Measurements from ENCODE around the gene DCAF17. TPM values are rescaled to one million over a fixed set of nuclear protein-coding genes. Genes with fewer than 3 reads are reported as not detected.

The DCAF17 gene
- total RNA-seq, 1 donor from 2014 or later: 23.1 TPM

DNA sequence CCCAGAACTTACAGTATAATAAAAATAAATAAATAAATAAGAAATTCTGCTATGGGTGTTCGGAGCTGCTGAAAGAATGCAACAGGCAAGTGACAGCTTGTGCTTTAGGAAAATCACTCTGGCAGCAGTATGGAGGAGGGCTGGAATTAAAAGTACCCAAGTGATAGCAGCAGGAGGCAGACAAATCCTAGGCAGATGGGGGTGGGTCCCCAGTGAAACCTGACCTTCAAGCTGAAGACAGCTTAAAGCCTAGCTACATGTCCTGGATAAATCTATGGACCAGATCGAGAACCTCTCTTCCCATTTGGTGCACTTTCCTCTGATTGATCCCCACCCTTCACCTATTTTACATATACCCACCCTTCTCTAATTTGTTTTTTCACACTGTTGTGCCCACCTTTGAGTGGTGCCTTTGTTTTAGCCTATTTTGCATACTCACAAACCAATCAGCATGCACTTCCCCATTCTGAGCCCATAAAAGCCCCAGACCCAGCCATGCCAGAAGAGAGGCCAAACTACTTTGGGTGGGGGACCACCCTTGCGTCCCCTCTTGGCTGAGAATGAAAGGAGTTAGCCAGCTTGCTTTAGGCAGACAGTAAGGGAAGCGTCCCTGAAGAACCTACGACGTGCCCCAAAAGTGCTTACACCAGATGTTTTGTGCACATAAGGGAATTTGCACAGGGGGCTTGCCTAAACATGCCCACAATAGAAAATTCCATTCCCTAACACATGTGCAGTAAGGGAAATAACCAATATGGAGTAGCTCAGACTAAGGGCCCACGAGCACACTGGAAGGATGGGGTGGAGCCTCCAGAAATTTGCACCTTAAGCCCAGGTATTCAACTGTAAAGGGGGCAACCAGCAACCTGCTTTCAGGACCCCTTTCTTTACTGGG lies 3.3 kb upstream of the DCAF17 start:
- no peak overlapping the region for H3K4me3 Mint-ChIP-seq
- POLR2A ChIA-PET: interaction anchor here (0.7 to 1.0 kb wide), 2 partner anchors 19 to 413 kb away, joined by 3 to 4 read pairs; no protein-coding TSS in a partner anchor

DNA sequence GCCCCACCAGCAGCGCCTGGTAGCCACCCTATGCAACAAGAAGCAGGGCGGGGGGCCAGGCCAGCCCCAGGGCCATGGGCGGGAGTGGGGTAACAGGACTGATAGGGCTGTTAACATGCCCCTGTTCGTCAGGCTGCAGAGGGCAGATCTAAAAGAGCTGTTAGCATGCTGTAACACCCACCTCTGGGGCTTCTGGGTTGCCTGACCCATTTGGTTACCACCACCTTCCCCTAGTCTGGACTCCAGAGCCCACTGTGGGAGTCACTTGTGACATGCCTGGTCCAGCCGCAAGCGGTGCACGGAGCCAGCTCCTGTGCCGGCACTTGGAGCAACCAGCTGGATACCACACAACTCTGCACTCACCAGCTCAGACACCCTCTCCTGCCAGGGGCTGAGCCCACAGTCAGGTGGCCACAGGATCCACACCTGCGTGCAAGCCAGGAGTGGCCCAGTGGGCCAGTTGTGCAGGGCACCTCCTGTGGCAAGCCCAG lies 2.3 kb upstream of the DCAF17 start:
- Mint-ChIP-seq H3K27me3 (no peaks in the 10 kb centered on the region), H3K9me3 (peaks cover 5% of the 10 kb centered on the region), H3K4me3 (no peak overlapping the region), H3K27ac (peak overlapping the region; percentile 41), H3K4me1 (peaks cover 22% of the 10 kb centered on the region), H3K36me3 (ENCODE audit: low read depth) (peaks cover 11% of the 10 kb centered on the region)
- no peak for DNase-seq
- POLR2A ChIA-PET: interaction anchor here (1.0 to 1.2 kb wide), 2 partner anchors 19 to 503 kb away, joined by 4 read pairs; partner anchors contain the start of gene GORASP2
- intact Hi-C loops (cut with micrococcal nuclease): loop anchor here (5.0 kb wide), 1 partner anchor 1126 kb away; the partner anchor contains the start of gene PDK1
- TF ChIP-seq, protein P1, sequence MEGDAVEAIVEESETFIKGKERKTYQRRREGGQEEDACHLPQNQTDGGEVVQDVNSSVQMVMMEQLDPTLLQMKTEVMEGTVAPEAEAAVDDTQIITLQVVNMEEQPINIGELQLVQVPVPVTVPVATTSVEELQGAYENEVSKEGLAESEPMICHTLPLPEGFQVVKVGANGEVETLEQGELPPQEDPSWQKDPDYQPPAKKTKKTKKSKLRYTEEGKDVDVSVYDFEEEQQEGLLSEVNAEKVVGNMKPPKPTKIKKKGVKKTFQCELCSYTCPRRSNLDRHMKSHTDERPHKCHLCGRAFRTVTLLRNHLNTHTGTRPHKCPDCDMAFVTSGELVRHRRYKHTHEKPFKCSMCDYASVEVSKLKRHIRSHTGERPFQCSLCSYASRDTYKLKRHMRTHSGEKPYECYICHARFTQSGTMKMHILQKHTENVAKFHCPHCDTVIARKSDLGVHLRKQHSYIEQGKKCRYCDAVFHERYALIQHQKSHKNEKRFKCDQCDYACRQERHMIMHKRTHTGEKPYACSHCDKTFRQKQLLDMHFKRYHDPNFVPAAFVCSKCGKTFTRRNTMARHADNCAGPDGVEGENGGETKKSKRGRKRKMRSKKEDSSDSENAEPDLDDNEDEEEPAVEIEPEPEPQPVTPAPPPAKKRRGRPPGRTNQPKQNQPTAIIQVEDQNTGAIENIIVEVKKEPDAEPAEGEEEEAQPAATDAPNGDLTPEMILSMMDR (IDR thresholded peaks at IDR 0.05): no peak
- CTCF ChIA-PET: no interaction called here
- no peak for ATAC-seq (ENCODE audit: low read depth)

More for the DNA sequence above, 3.3 kb upstream of the DCAF17 start:
- TF ChIP-seq, protein P1 (IDR thresholded peaks at IDR 0.05): no peak
- Mint-ChIP-seq H3K36me3 (ENCODE audit: low read depth) (peaks cover 5% of the 10 kb centered on the region), H3K27ac (no peak overlapping the region), H3K27me3 (no peaks in the 10 kb centered on the region), H3K9me3 (peaks cover 5% of the 10 kb centered on the region), H3K4me1 (peaks cover 22% of the 10 kb centered on the region)
- intact Hi-C loops (cut with micrococcal nuclease): loop anchor here (5.0 kb wide), 1 partner anchor 1127 kb away; the partner anchor contains the start of gene PDK1
- CTCF ChIA-PET: no interaction called here
- ATAC-seq (ENCODE audit: low read depth) (no peak), DNase-seq (no peak)

DNA sequence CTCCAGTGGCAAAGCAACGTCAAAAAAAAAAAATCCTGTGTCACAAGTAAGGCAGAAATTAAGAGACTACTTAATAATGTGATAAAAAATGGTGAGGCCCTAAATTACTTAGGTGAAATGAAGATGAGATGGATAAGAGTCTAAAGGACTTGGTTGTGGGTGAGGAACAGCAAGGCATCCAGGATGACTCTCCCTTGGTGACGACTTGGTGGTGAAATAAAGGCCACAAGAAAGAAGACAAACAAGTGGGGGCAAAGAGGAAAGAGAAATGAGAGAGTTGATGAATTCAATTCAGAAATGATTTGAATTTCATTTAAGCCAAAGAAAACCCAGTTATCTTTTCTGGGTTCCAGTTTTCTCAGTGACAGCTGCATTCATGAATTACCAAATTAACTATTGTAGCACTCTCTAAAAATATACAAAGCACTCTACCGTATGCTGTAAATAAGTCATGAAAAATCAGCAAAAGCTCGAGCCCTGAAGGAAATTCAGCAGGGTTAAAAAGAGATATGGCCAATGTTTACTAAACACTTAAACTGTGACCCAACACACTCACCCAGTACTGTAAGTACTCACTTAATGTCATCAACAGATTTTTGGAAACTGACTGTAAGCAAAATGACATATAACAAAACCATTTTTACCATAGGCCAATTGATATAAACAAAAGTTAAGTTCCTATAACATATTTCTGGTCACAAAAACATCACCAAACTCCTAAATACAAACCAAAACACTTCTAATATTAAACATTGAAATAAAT lies 1.6 kb upstream of the DCAF17 start:
- intact Hi-C loops (cut with micrococcal nuclease): loop anchor here (5.0 kb wide), 1 partner anchor 1125 kb away; the partner anchor contains the start of gene PDK1

DNA sequence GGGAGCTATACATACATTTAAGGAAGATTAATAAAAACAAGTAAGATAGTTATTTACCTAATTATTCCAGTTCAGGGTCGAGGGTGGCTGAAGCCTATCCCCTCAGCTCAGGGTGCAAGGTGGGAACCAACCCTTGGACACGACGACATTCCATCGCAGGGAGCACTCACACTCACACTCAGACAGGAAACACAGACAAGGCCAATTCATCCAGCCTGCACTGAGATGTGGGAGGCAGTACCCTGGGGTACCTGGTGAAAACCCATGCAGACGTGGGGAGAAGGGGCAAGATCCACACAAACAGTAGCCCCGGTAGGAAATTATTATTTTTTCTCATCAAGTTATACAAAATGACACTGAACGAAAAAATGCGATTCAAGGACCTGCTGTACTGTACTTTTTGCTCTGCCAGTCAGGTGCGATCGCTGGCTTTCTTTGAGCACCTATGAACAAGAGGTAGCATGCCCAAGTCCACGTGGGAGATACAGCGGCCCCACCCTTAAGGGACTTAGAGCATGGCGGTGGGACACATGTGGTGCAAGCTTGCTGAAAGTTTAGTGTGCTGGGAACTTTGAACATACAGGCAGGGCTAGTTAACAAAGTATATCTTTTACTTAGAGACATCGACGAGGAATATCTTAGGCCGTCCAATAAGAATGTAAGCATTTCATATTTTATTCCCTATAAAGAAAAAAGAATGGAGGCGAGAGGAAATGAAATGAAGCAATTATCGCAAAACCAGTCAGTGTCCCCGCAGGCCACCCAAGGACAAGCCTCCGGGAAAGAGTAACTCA lies 860 bp upstream of the DCAF17 start:
- ChIA-PET POLR2A (interaction anchor here (0.7 to 3.0 kb wide), 19 partner anchors 12 to 503 kb away, joined by 3 to 21 read pairs (median 6); partner anchors contain the start of gene GORASP2), CTCF (interaction anchor here (0.9 to 1.9 kb wide), 3 partner anchors 23 to 504 kb away, joined by 4 to 11 read pairs (median 8); partner anchors contain the start of gene GORASP2)
- Mint-ChIP-seq H3K36me3 (ENCODE audit: low read depth) (peaks cover 22% of the 10 kb centered on the region), H3K4me1 (peaks cover 24% of the 10 kb centered on the region), H3K27me3 (no peaks in the 10 kb centered on the region), H3K9me3 (peaks cover 5% of the 10 kb centered on the region), H3K4me3 (peak overlapping the region; percentile 90), H3K27ac (peak overlapping the region; percentile 94)
- DNase-seq (no peak), ATAC-seq (ENCODE audit: low read depth) (no peak)
- TF ChIP-seq, protein P1 (IDR thresholded peaks at IDR 0.05): no peak
- intact Hi-C loops (cut with micrococcal nuclease): loop anchor here (5.0 kb wide), 1 partner anchor 1124 kb away; the partner anchor contains the start of gene PDK1

More for the DNA sequence above, 1.6 kb upstream of the DCAF17 start:
- TF ChIP-seq, protein P1 (IDR thresholded peaks at IDR 0.05): no peak
- ChIA-PET CTCF (no interaction called here), POLR2A (interaction anchor here (1.2 to 2.5 kb wide), 3 partner anchors 16 to 503 kb away, joined by 4 to 21 read pairs (median 16); partner anchors contain the start of gene GORASP2)
- Mint-ChIP-seq H3K4me3 (peak overlapping the region; percentile 90), H3K9me3 (peaks cover 5% of the 10 kb centered on the region), H3K27ac (peak overlapping the region; percentile 94), H3K27me3 (no peaks in the 10 kb centered on the region), H3K36me3 (ENCODE audit: low read depth) (peaks cover 15% of the 10 kb centered on the region), H3K4me1 (peaks cover 24% of the 10 kb centered on the region)
- no peak for ATAC-seq (ENCODE audit: low read depth)
- DNase-seq: no peak
